Stimulated activated CD8-positive, alpha-beta memory T cell treated with anti-CD3 and anti-CD28 coated beads, Interleukin-12 subunit alpha, Interleukin-12 subunit beta, amount 100 ng/mL, for 1 hour (primary cell): ENCODE measurements around the gene NAA10.
"Not testable (repeated sequence)": the region's sequence is repeated elsewhere in the genome, so short reads cannot be mapped to it uniquely, and the experiment has no call there.

Experiments
- DNase-seq: peaks from one replicate; pipeline ENCODE4 v3.0.0-alpha.2; 2020; ENCODE audit warnings: low read depth

NAA10 gene

DNA sequence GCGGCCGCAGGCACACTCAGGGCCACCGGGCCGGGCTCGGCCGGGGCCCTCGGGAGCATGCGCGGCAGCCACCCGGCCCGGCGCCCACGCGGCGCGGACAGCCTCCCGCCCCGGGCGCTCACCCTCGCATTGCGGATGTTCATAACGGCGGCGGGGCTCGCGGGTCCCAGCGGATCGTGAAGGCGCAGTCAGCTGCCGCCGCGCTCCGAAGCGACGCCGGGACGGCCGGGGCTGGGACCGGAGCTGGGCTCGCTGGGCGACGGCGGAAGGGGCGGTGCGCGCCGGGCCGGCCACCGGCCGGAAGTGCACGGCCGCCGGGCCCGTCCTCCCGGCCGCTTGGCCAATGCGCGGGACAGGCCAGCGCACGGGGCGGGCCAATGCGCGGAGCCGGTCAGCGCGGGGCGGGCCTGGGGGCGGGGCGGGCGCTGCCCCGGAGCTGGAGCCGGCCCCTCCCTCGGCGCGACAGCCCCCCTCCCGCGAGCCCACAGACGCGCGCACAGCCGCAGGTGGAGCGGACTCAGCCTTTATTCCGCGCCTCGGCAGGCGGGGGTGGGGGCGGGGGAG lies at the start of gene NAA10:
TSS of gene NAA10 (minus strand) at position 276 of the 564 bp plus-strand sequence. CDS start at position 143, 133 bp downstream.
- DNase-seq: no peak

- no peak for DNase-seq
Measured at GRCh38 chrX:153983321-153983801, 48.5 kb upstream of the NAA10 start.

GRCh38 chrX:153981771-153982533 lies 47.1 kb upstream of the NAA10 start:
- no peak for DNase-seq

DNA sequence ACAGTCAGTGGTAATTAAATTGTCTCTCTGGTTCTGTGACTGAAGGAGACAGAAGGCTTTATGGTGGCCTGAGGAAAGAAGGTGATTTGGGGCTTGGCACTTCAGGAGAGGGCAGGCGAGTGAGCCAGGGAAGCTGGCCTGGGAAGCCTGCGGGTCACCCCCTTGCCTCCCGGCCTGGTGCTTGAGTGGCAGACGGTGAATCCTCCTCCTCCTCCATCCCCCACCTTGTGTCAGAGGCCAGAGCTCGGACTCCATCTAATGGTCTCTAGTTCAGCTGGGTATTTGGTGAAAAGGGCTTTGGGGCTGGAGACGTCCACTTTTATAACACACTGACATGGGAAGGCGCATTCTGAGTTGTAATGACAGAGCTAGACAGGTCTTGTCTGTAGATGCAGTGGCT lies 46.4 kb upstream of the NAA10 start:
- no peak for DNase-seq

GRCh38 chrX:153980394-153980793 lies 45.6 kb upstream of the NAA10 start:
- DNase-seq: not testable (repeated sequence)

- no peak for DNase-seq
Measured at GRCh38 chrX:153974726-153975286, 40.0 kb upstream of the NAA10 start.

DNA sequence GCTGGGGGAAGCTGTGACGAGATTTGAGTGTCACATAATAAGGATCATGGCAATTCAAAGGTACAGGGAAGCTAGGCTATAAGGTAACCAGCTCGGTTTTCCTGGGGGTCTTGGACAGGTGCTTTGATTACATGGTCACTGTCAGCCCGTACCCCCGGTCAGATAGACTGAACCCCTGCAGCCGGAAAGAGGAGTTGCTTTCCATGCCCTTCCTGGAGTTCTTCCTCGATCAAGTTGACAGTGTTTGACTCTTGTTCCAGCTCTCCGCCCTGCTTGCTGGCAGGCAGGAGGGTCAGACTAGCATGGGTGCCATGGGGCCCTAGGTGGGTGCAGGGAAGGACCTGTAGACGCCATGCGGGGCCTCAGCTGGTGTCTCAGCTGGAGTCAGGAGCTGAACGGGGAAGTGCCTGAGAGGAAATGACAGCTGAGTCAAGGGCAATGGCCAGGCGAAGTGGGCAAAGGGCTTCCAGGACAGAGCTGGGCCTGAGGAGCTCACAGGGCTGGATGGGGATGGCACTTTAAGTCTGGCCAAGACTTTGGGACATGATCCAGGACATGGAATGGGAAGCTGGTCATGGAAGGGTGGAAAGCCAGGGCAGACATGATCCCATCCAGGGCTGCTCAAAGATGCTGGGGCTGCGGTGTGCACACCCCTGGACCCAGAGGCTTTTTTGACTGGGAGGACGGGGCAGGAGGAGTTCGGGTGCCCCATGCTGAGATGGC lies 39.3 kb upstream of the NAA10 start:
- DNase-seq: no peak

GRCh38 chrX:153973127-153974002 lies 38.5 kb upstream of the NAA10 start:
- DNase-seq: no peak

DNA sequence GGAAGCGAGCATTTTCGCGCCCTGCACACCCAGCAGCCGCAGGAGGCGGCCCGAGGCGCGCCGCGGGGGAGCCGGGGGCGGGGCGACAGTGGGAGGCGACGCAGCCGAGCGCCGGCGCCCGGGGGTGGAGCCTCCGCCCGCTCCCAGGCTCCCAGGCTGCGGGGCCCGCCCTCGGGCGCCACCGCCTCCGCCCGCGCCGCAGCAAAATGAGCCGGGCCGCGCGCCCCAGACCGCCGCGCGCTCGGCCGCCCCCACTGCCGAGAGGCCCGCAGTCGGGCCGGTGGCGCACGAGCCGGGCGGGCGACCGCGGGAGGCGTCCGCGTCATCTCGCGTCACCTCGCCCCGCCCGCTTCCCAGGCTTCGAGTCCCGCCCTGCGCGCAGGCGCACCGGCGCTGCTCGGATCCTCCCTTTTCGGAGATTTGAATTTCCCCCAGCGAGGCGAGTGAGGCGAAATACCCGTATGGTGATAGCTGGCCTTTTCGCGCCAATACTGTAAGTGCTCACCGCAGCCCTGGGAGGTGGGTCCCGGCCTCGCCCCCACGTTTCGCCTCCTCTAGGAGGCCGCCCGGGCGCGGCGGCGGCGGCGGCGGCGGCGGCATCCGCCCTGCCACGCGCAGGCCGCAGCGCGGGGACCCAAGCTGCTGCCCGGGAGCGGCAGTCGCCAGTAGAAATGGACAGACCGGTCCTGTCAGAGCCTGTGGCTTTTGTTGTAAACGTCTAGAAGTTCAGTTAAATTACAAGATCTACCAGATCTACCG lies 37.7 kb upstream of the NAA10 start, which contains the start of gene TMEM187:
TSS of gene TMEM187 (plus strand) at position 387 of the 759 bp plus-strand sequence. CDS start 9,309 bp downstream, outside the sequence.
- peak; percentile 75 for DNase-seq

GRCh38 chrX:153971450-153972367 lies 36.9 kb upstream of the NAA10 start, which contains the start of gene HCFC1:
HCFC1 (minus strand) TSS chrX:153971818; CDS start chrX:153970840, 978 bp downstream.
- DNase-seq: peak; percentile 79

- DNase-seq: peak; percentile 75
Measured at GRCh38 chrX:153971124-153971449, 36.2 kb upstream of the NAA10 start.

- no peak for DNase-seq
Measured at GRCh38 chrX:153970357-153971123, 35.7 kb upstream of the NAA10 start.

DNA sequence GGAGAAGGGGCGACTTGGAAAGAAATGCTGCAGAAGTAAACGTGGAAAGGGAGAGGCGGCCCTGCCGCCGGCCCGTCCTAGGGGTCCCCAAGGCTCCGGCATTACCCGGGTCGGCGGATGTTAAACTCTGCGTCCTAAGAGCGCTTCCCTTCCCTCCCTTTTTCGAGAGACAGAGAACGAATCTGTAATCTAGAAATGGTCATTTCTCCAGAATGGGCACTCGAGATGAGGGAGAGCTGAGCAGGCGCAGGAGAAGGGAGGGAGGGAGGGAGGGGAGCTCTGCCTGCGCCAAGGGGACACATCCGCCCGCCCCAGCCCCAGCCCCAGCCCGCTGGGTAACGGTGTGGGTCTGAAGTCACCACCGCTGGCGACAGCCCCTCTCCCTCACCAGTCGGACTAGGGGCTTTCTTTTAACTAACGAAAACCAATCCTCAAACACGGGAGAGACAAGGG lies 35.1 kb upstream of the NAA10 start:
- no peak for DNase-seq

- DNase-seq: no peak
Measured at GRCh38 chrX:153969125-153969903, 34.5 kb upstream of the NAA10 start.

DNA sequence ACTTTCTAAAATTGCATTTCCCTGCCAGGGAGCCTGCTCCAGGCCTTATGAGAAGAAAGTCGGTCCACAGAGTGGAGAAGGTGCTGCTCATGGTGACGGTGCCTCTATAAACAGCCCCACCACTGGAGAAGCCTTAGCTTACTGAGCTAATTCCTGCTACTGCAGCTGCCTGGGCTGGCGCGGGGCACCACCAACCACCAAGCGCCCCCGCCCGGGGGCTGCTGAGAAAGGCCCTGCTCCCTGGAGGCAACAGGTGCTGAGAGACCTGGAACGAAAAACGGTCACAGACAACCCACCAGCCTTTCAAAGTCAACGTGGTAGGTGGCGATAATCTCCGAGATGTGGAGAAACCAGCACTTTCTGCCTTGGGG lies 33.9 kb upstream of the NAA10 start:
- DNase-seq: no peak

DNA sequence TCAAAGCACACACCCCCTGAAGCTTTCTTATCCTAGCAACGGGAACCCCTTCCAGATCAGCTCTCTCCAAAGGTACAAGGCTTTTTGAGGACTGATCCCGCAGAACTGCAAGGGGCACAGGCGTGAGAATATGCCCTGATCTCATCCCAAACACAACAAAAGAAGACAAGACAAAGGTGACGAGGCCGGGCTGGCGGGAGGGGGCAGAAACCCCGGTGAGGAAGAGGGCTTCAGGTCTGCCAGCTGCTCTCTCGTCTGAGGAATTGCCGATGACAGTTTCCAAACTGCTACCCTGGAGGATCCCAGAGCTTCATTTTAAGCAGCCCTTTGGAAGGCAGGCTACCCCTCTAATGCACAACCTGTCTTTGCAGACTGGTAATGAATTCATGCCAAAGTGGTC lies 33.4 kb upstream of the NAA10 start:
- DNase-seq: no peak

GRCh38 chrX:153967536-153968224 lies 32.8 kb upstream of the NAA10 start:
- no peak for DNase-seq
